Measurements from ENCODE around the gene COL27A1.
"Not testable (repeated sequence)": the region's sequence is repeated elsewhere in the genome, so short reads cannot be mapped to it uniquely, and the experiment has no call there.

The COL27A1 gene

GRCh38 chr9:114123031-114123977, 32.0 kb upstream of the COL27A1 start:
- no peak for DNase-seq

GRCh38 chr9:114124138-114124537, 31.2 kb upstream of the COL27A1 start:
- no peak for DNase-seq

GRCh38 chr9:114124666-114125475, 30.5 kb upstream of the COL27A1 start:
- DNase-seq: no peak

- no peak for DNase-seq
Measured at GRCh38 chr9:114125476-114126013, 29.8 kb upstream of the COL27A1 start.

- DNase-seq: no peak
Measured at GRCh38 chr9:114126247-114127060, 28.9 kb upstream of the COL27A1 start.

GRCh38 chr9:114128759-114129158, 26.6 kb upstream of the COL27A1 start:
- not testable (repeated sequence) for DNase-seq

DNA sequence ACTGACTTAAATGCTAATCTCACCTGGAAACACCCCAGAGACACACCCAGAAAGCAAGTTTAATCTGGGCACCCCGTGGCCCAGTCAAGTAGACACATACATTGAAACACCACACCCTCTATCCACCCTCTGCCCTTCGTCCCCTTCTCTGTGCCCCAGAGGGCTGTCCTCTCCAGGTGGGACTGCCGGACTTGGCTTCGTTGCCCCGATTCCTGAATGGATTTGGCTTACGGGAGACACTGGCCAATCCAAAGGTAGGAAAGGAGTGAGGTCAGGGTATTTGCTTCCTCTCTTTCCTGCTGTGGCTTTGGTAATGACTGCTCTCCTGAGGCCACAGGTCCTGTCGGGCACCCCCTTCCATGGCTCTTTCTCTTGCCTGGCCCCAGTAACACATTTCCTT, 25.2 kb upstream of the COL27A1 start:
- no peak for DNase-seq

GRCh38 chr9:114130624-114131277, 24.6 kb upstream of the COL27A1 start:
- no peak for DNase-seq

- no peak for DNase-seq
Measured at GRCh38 chr9:114131808-114132549, 23.4 kb upstream of the COL27A1 start.

DNA sequence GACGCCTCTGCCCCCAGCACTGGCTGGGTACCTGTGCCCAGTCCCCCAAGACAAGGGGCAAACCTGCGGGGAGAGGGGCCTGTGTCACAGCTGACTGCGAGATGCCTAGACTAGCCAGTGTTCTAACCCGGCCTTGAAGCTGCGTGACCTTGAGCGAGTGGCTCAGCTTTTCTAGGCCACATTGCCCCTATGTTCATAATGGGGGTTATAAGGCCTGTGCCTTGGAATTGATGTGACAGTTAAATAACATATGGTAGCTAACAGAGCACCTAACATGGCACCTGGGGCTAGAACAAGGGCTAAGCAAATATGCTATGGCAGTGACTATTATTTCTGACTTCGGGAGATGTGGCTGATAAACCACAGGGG, 22.8 kb upstream of the COL27A1 start:
- DNase-seq: no peak

DNA sequence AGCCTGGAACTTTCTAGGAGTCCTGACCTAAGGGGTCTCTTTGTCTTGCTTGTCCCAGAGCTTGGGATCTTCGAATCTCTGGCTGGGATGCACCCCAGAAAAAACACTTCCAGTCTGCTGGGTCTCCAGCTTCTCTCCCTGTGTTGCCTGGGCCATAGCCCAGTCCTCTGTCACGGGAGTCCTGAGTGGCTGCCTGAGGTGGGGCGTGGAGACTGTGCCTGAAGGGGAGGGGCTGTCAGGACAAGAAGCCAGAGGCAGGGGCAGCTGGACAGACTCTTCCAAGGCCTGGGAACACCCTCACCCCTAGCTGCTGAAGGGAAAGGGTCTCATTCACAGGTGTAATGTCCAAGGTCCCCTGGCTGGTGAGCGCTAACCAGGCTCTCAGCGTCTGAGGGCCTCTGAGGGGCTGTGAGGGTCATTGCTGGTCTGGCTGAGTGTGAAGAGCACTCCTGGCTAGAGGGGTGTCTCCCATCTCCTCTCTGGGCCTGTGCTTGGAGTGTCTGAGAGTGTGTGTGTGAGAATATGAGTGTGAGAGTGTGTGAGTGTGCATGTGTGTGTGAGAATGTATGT, 20.4 kb upstream of the COL27A1 start:
- DNase-seq: no peak

GRCh38 chr9:114137831-114138230, 17.5 kb upstream of the COL27A1 start:
- no peak for DNase-seq

- no peak for DNase-seq
Measured at GRCh38 chr9:114138552-114138971, 16.8 kb upstream of the COL27A1 start.

GRCh38 chr9:114139071-114139470, 16.3 kb upstream of the COL27A1 start:
- DNase-seq: no peak

DNA sequence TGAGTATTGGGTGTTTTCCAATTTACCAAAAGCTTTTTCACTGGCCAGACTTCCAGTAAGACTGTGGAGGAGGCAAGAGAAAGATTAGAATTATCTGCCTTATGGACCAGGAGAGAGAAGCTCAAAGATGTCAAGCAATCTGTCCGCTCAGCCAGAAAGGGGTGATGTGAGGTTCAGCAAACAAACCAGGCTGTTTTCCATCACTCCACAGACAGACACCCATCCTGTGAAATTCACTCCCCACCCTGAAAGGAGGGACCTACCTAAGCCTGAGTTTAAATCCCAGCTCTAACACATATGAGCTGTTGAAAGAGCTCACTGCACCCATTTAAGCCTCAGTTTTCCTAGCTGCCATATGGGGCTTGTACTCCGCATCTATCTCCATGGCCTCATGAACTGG, 14.9 kb upstream of the COL27A1 start:
- no peak for DNase-seq

DNA sequence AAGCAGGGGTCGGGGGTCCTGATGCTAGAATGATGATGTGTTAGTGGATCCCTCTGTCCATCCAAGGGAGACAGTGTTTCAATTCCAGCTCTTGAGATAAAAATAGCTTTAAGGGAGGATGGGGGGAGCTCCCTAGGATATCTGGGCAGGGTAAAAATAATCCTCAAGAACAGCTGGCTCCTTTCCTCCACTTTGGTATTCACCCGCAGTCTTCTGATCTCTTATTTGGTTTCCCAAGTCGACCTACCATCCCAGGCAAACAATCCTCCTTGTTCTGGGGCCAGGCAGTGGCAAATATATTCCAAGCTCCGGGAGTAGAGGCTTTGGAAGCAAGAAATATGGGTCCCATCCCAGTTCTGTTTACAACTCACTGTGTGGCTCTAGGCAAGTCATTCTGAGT, 14.5 kb upstream of the COL27A1 start:
- no peak for DNase-seq

- DNase-seq: no peak
Measured at GRCh38 chr9:114141553-114142402, 13.6 kb upstream of the COL27A1 start.

DNA sequence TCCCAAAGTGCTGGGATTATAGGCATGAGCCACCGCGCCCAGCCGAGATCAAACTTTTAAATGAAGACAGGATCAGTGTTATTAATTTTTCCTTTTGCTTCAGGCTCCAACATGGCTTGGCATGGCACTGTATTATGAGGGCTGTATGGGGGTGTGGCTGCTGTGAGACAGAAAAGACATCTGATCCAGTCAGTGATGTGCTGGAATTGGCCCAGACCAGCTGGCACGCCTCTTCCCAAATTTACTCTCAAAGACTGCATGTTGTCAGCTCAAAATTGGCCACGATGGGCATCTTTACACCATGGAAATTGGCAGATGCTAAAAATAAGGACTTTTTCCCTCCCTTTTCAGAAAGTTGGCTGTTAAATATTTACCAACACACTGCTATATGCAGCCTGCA, 12.1 kb upstream of the COL27A1 start:
- no peak for DNase-seq

DNA sequence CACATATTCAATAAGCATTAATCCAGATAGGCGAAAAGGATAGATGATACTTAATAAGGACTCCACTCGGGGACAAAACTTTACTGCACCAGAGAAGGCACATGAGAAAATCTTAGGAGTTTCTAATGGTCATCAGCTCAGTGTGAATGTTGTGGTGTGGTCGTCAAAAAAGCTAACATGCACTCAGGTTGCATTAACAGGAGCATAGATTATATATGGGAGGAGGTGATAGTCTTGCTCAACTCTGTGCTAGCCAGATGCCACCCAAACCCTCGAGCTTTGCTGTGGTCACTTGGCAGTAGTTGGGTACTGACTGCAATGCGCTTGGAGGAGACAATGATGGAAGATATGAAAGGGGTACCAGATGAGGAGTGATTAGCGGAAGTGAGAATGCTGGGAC, 8.6 kb upstream of the COL27A1 start:
- no peak for DNase-seq

- no peak for DNase-seq
Measured at GRCh38 chr9:114149181-114149580, 6.2 kb upstream of the COL27A1 start.
